ENCODE results near the gene ANKRD27.

The ANKRD27 gene

GRCh38 chr19:32720936-32721250 is 45.9 kb upstream of the ANKRD27 start (continued):
- no peak for TF ChIP-seq OSR1 (CRISPR knock-in tag; IDR thresholded peaks at IDR 0.05)

DNA sequence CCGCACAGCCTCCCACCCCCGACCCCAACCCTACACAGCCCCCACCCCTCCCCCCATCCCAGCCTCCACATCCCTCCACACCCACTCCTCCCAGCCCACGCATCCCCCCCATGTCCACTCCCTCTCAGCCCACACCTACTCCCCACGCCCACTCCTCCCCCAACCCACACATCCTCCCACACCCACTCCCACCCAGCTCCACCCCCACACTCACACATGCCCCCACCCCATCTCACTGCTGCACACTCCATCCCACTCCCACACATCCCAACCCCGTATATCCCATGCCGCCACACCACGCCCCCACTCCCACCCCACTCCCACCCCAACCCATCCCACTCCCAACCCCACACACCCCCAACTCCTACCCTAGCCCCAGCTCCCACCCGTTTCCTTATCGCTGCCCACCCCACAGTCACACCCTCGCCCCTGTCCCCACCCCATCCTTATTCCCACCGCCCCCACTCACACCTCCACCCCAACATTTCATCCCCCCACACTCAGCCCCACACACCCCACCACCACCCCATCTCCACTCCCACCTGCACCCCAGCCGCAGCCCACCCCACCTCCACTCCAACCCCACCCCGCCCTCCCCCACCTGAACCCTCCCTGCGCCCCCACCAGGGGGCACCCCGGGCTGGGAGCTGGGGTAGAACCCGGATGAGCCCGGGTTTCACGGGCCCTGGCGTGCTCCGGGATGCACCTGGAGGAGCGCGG is 45.4 kb upstream of the ANKRD27 start:
- no peak for ATAC-seq
- TF ChIP-seq ZNF70 (CRISPR knock-in tag; IDR thresholded peaks at IDR 0.05), result no peak
- TF ChIP-seq, protein P1, sequence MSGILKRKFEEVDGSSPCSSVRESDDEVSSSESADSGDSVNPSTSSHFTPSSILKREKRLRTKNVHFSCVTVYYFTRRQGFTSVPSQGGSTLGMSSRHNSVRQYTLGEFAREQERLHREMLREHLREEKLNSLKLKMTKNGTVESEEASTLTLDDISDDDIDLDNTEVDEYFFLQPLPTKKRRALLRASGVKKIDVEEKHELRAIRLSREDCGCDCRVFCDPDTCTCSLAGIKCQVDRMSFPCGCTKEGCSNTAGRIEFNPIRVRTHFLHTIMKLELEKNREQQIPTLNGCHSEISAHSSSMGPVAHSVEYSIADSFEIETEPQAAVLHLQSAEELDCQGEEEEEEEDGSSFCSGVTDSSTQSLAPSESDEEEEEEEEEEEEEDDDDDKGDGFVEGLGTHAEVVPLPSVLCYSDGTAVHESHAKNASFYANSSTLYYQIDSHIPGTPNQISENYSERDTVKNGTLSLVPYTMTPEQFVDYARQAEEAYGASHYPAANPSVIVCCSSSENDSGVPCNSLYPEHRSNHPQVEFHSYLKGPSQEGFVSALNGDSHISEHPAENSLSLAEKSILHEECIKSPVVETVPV (CRISPR knock-in tag; IDR thresholded peaks at IDR 0.05), result no peak
- no peak for TF ChIP-seq OSR1 (CRISPR knock-in tag; IDR thresholded peaks at IDR 0.05)
- no peak for TF ChIP-seq ZC3H10 (CRISPR knock-in tag; IDR thresholded peaks at IDR 0.05)
- TF ChIP-seq ISL1 (CRISPR knock-in tag; IDR thresholded peaks at IDR 0.05), result no peak
- no peak for TF ChIP-seq CSDC2 (CRISPR knock-in tag; IDR thresholded peaks at IDR 0.05)
- TF ChIP-seq CREB5 (CRISPR knock-in tag; IDR thresholded peaks at IDR 0.05; ENCODE audit: low read depth), result no peak
- TF ChIP-seq TCF4 (CRISPR knock-in tag; IDR thresholded peaks at IDR 0.05; ENCODE audit: borderline replicate concordance), result no peak
- no peak for TF ChIP-seq TSHZ2 (CRISPR knock-in tag; IDR thresholded peaks at IDR 0.05)
- TF ChIP-seq ZNF565 (CRISPR knock-in tag; conservative IDR thresholded peaks at IDR 0.05; ENCODE audit: low read depth), result no peak
- no peak for TF ChIP-seq POU6F1 (CRISPR knock-in tag; IDR thresholded peaks at IDR 0.05; ENCODE audit: borderline replicate concordance, low read depth)
- no peak for TF ChIP-seq ARNTL (CRISPR knock-in tag; IDR thresholded peaks at IDR 0.05; ENCODE audit: borderline replicate concordance, low read depth)
- no peak for TF ChIP-seq ZFP30 (CRISPR knock-in tag; IDR thresholded peaks at IDR 0.05)

DNA sequence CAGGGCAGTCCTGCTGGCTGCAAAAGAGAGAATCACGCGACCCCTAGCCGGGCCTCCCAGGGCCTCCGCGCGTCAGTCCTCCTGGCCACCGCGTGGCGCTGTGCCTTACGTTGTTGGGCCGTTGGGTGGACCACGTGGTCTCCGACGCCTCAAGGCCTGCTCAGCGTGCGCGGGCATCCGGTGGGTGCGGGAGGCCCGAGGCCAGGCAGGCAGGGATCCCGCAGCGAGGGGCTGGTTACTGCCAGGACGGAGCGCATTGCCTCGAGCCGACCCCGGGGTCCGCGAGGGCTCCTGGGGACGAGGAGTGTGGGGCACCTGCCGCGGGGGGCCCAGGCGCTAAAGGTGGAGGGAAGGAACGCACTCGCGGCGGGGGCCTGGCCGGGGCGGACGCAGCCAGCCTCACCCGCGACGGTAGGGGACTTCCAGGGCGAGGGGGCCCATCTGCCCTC is 44.7 kb upstream of the ANKRD27 start, which contains the start of gene TDRD12:
Gene TDRD12, plus strand, starts transcription at position 157 of the 449 bp plus-strand sequence. CDS start 306 bp downstream, outside the sequence.
- ATAC-seq, result no peak
- TF ChIP-seq OSR1 (CRISPR knock-in tag; IDR thresholded peaks at IDR 0.05) (no peak), ZFP3 (CRISPR knock-in tag; IDR thresholded peaks at IDR 0.05) (no peak), ARNTL (CRISPR knock-in tag; IDR thresholded peaks at IDR 0.05; ENCODE audit: borderline replicate concordance, low read depth) (no peak), TSHZ2 (CRISPR knock-in tag; IDR thresholded peaks at IDR 0.05) (no peak), ZNF565 (CRISPR knock-in tag; conservative IDR thresholded peaks at IDR 0.05; ENCODE audit: low read depth) (no peak), RARB (CRISPR knock-in tag; IDR thresholded peaks at IDR 0.05) (no peak), CSDC2 (CRISPR knock-in tag; IDR thresholded peaks at IDR 0.05) (no peak), ISL1 (CRISPR knock-in tag; IDR thresholded peaks at IDR 0.05) (no peak), ESRRG (CRISPR knock-in tag; IDR thresholded peaks at IDR 0.05) (no peak), ZNF70 (CRISPR knock-in tag; IDR thresholded peaks at IDR 0.05) (no peak)
- TF ChIP-seq, protein P1 (CRISPR knock-in tag; IDR thresholded peaks at IDR 0.05), result no peak
